ENCODE measurements around the gene RWDD4.
"Not testable (repeated sequence)": the region's sequence is repeated elsewhere in the genome, so short reads cannot be mapped to it uniquely, and the experiment has no call there.

Gene RWDD4

GRCh38 chr4:183627979-183628588, 30.9 kb downstream of the RWDD4 start:
- 89% methylated on average over 12 of the region's 12 CpGs for WGBS (ENCODE audit: insufficient coverage)
- H3K27ac ChIP-seq (ENCODE audit: insufficient read depth in 1 of 2, low read depth in 1 of 2, low read length in 2 of 2, poor library complexity in 1 of 2, severe bottlenecking in 2 of 2), result no peak overlapping the region
- H3K9me3 ChIP-seq (ENCODE audit: control extremely low read depth in 1 of 5, control insufficient read depth in 4 of 5, insufficient read depth in 2 of 5, low read depth in 1 of 5, low read length in 4 of 5), result no peaks in the 10 kb centered on the region
- DNase-seq, result no peak
- H3K4me3 ChIP-seq (ENCODE audit: control insufficient read depth in 1 of 7, extremely low read depth in 1 of 7, insufficient read depth in 4 of 7, low read depth in 2 of 7, low read length in 6 of 7), result no peak overlapping the region
- H3K36me3 ChIP-seq (ENCODE audit: control insufficient read depth in 4 of 4, insufficient read depth in 4 of 4, low read length in 3 of 4), result no peaks in the 10 kb centered on the region
- CTCF ChIA-PET, result no interaction called here
- no peaks in the 10 kb centered on the region for H3K4me1 ChIP-seq (ENCODE audit: control extremely low read depth in 1 of 4, control insufficient read depth in 4 of 4, insufficient read depth in 4 of 4, low read length in 3 of 4)
- POLR2A ChIA-PET, result no interaction called here
- no peaks in the 10 kb centered on the region for H3K27me3 ChIP-seq (replicated peaks in 2 of 5; ENCODE audit: control insufficient read depth in 4 of 5, insufficient read depth in 5 of 5, low read length in 4 of 5)

GRCh38 chr4:183627286-183627685, 31.7 kb downstream of the RWDD4 start:
- H3K9me3 ChIP-seq (ENCODE audit: control extremely low read depth in 1 of 5, control insufficient read depth in 4 of 5, insufficient read depth in 2 of 5, low read depth in 1 of 5, low read length in 4 of 5); H3K27ac ChIP-seq (ENCODE audit: insufficient read depth in 1 of 2, low read depth in 1 of 2, low read length in 2 of 2, poor library complexity in 1 of 2, severe bottlenecking in 2 of 2); H3K4me3 ChIP-seq (ENCODE audit: control insufficient read depth in 1 of 7, extremely low read depth in 1 of 7, insufficient read depth in 4 of 7, low read depth in 2 of 7, low read length in 6 of 7); CTCF ChIA-PET; H3K36me3 ChIP-seq (ENCODE audit: control insufficient read depth in 4 of 4, insufficient read depth in 4 of 4, low read length in 3 of 4); POLR2A ChIA-PET; H3K27me3 ChIP-seq (replicated peaks in 2 of 5; ENCODE audit: control insufficient read depth in 4 of 5, insufficient read depth in 5 of 5, low read length in 4 of 5); DNase-seq; H3K4me1 ChIP-seq (ENCODE audit: control extremely low read depth in 1 of 4, control insufficient read depth in 4 of 4, insufficient read depth in 4 of 4, low read length in 3 of 4): not testable (repeated sequence)
- 100% methylated on average over 3 of the region's 5 CpGs for WGBS (ENCODE audit: insufficient coverage)

GRCh38 chr4:183626168-183626567, 32.8 kb downstream of the RWDD4 start:
- H3K27me3 ChIP-seq (replicated peaks in 2 of 5; ENCODE audit: control insufficient read depth in 4 of 5, insufficient read depth in 5 of 5, low read length in 4 of 5), result no peaks in the 10 kb centered on the region
- no peak for DNase-seq
- H3K4me1 ChIP-seq (ENCODE audit: control extremely low read depth in 1 of 4, control insufficient read depth in 4 of 4, insufficient read depth in 4 of 4, low read length in 3 of 4), result peaks cover 7 to 15% (median 12%) of the 10 kb centered on the region in 4 experiments
- H3K27ac ChIP-seq (ENCODE audit: insufficient read depth in 1 of 2, low read depth in 1 of 2, low read length in 2 of 2, poor library complexity in 1 of 2, severe bottlenecking in 2 of 2), result no peak overlapping the region
- POLR2A ChIA-PET, result no interaction called here
- WGBS (ENCODE audit: insufficient coverage), result 97% methylated on average over 6 of the region's 6 CpGs
- CTCF ChIA-PET, result interaction anchor here (1.2 kb wide), 1 partner anchor 13 kb away, joined by 3 read pairs; no protein-coding TSS in a partner anchor
- no peaks in the 10 kb centered on the region for H3K9me3 ChIP-seq (ENCODE audit: control extremely low read depth in 1 of 5, control insufficient read depth in 4 of 5, insufficient read depth in 2 of 5, low read depth in 1 of 5, low read length in 4 of 5)
- no peak overlapping the region for H3K4me3 ChIP-seq (ENCODE audit: control insufficient read depth in 1 of 7, extremely low read depth in 1 of 7, insufficient read depth in 4 of 7, low read depth in 2 of 7, low read length in 6 of 7)
- no peaks in the 10 kb centered on the region for H3K36me3 ChIP-seq (ENCODE audit: control insufficient read depth in 4 of 4, insufficient read depth in 4 of 4, low read length in 3 of 4)

GRCh38 chr4:183624548-183624947, 34.4 kb downstream of the RWDD4 start:
- ChIA-PET CTCF (no interaction called here), POLR2A (no interaction called here)
- Histone ChIP-seq H3K27ac (ENCODE audit: insufficient read depth in 1 of 2, low read depth in 1 of 2, low read length in 2 of 2, poor library complexity in 1 of 2, severe bottlenecking in 2 of 2) (no peak overlapping the region), H3K4me3 (ENCODE audit: control insufficient read depth in 1 of 7, extremely low read depth in 1 of 7, insufficient read depth in 4 of 7, low read depth in 2 of 7, low read length in 6 of 7) (no peak overlapping the region), H3K27me3 (replicated peaks in 2 of 5; ENCODE audit: control insufficient read depth in 4 of 5, insufficient read depth in 5 of 5, low read length in 4 of 5) (no peaks in the 10 kb centered on the region), H3K4me1 (ENCODE audit: control extremely low read depth in 1 of 4, control insufficient read depth in 4 of 4, insufficient read depth in 4 of 4, low read length in 3 of 4) (peaks cover 7 to 15% (median 12%) of the 10 kb centered on the region in 4 experiments), H3K36me3 (ENCODE audit: control insufficient read depth in 4 of 4, insufficient read depth in 4 of 4, low read length in 3 of 4) (no peaks in the 10 kb centered on the region), H3K9me3 (ENCODE audit: control extremely low read depth in 1 of 5, control insufficient read depth in 4 of 5, insufficient read depth in 2 of 5, low read depth in 1 of 5, low read length in 4 of 5) (no peaks in the 10 kb centered on the region)
- no peak for DNase-seq
- 85% methylated on average over 2 of the region's 6 CpGs for WGBS (ENCODE audit: insufficient coverage)

GRCh38 chr4:183621875-183622274, 37.1 kb downstream of the RWDD4 start:
- H3K36me3 ChIP-seq (ENCODE audit: control insufficient read depth in 4 of 4, insufficient read depth in 4 of 4, low read length in 3 of 4), result no peaks in the 10 kb centered on the region
- H3K27ac ChIP-seq (ENCODE audit: insufficient read depth in 1 of 2, low read depth in 1 of 2, low read length in 2 of 2, poor library complexity in 1 of 2, severe bottlenecking in 2 of 2), result no peak overlapping the region
- no CpG with 5 or more reads among the region's 1 CpG for WGBS (ENCODE audit: insufficient coverage)
- peaks cover 7 to 15% (median 12%) of the 10 kb centered on the region in 4 experiments for H3K4me1 ChIP-seq (ENCODE audit: control extremely low read depth in 1 of 4, control insufficient read depth in 4 of 4, insufficient read depth in 4 of 4, low read length in 3 of 4)
- H3K27me3 ChIP-seq (replicated peaks in 2 of 5; ENCODE audit: control insufficient read depth in 4 of 5, insufficient read depth in 5 of 5, low read length in 4 of 5), result no peaks in the 10 kb centered on the region
- peak overlapping the region in 1 of 7 experiments; percentile 24 for H3K4me3 ChIP-seq (ENCODE audit: control insufficient read depth in 1 of 7, extremely low read depth in 1 of 7, insufficient read depth in 4 of 7, low read depth in 2 of 7, low read length in 6 of 7)
- no peaks in the 10 kb centered on the region for H3K9me3 ChIP-seq (ENCODE audit: control extremely low read depth in 1 of 5, control insufficient read depth in 4 of 5, insufficient read depth in 2 of 5, low read depth in 1 of 5, low read length in 4 of 5)
- CTCF ChIA-PET, result interaction anchor here (1.5 kb wide), 1 partner anchor 15 kb away, joined by 3 read pairs; no protein-coding TSS in a partner anchor
- DNase-seq, result peak; percentile 38 to 78 (median 71)
- POLR2A ChIA-PET, result no interaction called here

GRCh38 chr4:183620421-183620820, 38.6 kb downstream of the RWDD4 start:
- 100% methylated on average over 2 of the region's 2 CpGs for WGBS (ENCODE audit: insufficient coverage)
- CTCF ChIA-PET, result interaction anchor here (1.2 kb wide), 1 partner anchor 18 kb away, joined by 3 read pairs; no protein-coding TSS in a partner anchor

GRCh38 chr4:183618681-183619080, 40.3 kb downstream of the RWDD4 start:
- DNase-seq, result no peak
- H3K9me3 ChIP-seq (ENCODE audit: control extremely low read depth in 1 of 5, control insufficient read depth in 4 of 5, insufficient read depth in 2 of 5, low read depth in 1 of 5, low read length in 4 of 5), result no peaks in the 10 kb centered on the region
- ChIA-PET POLR2A (interaction anchor here (0.6 kb wide), 1 partner anchor 30 kb away, joined by 3 read pairs; no protein-coding TSS in a partner anchor), CTCF (no interaction called here)
- no peak overlapping the region for H3K4me3 ChIP-seq (ENCODE audit: control insufficient read depth in 1 of 7, extremely low read depth in 1 of 7, insufficient read depth in 4 of 7, low read depth in 2 of 7, low read length in 6 of 7)
- 93% methylated on average over 4 of the region's 4 CpGs for WGBS (ENCODE audit: insufficient coverage)
- H3K4me1 ChIP-seq (ENCODE audit: control extremely low read depth in 1 of 4, control insufficient read depth in 4 of 4, insufficient read depth in 4 of 4, low read length in 3 of 4), result peaks cover 7 to 15% (median 12%) of the 10 kb centered on the region in 4 experiments
- H3K36me3 ChIP-seq (ENCODE audit: control insufficient read depth in 4 of 4, insufficient read depth in 4 of 4, low read length in 3 of 4), result no peaks in the 10 kb centered on the region
- H3K27ac ChIP-seq (ENCODE audit: insufficient read depth in 1 of 2, low read depth in 1 of 2, low read length in 2 of 2, poor library complexity in 1 of 2, severe bottlenecking in 2 of 2), result no peak overlapping the region
- peaks cover 0 to 2% (median 0%) of the 10 kb centered on the region in 5 experiments for H3K27me3 ChIP-seq (replicated peaks in 2 of 5; ENCODE audit: control insufficient read depth in 4 of 5, insufficient read depth in 5 of 5, low read length in 4 of 5)

More at GRCh38 chr4:183620421-183620820, 38.6 kb downstream of the RWDD4 start:
- peaks cover 7 to 15% (median 12%) of the 10 kb centered on the region in 4 experiments for H3K4me1 ChIP-seq (ENCODE audit: control extremely low read depth in 1 of 4, control insufficient read depth in 4 of 4, insufficient read depth in 4 of 4, low read length in 3 of 4)
- H3K36me3 ChIP-seq (ENCODE audit: control insufficient read depth in 4 of 4, insufficient read depth in 4 of 4, low read length in 3 of 4), result no peaks in the 10 kb centered on the region
- no peak for DNase-seq
- H3K27ac ChIP-seq (ENCODE audit: insufficient read depth in 1 of 2, low read depth in 1 of 2, low read length in 2 of 2, poor library complexity in 1 of 2, severe bottlenecking in 2 of 2), result no peak overlapping the region
- no peaks in the 10 kb centered on the region for H3K9me3 ChIP-seq (ENCODE audit: control extremely low read depth in 1 of 5, control insufficient read depth in 4 of 5, insufficient read depth in 2 of 5, low read depth in 1 of 5, low read length in 4 of 5)
- H3K4me3 ChIP-seq (ENCODE audit: control insufficient read depth in 1 of 7, extremely low read depth in 1 of 7, insufficient read depth in 4 of 7, low read depth in 2 of 7, low read length in 6 of 7), result no peak overlapping the region
- H3K27me3 ChIP-seq (replicated peaks in 2 of 5; ENCODE audit: control insufficient read depth in 4 of 5, insufficient read depth in 5 of 5, low read length in 4 of 5), result no peaks in the 10 kb centered on the region
- POLR2A ChIA-PET, result no interaction called here
